HL-60 (cell line): ENCODE measurements around the gene GALNT6.

Source experiments
- DNase-seq, 2 experiments: peaks; one replicate each; pipeline ENCODE4 v3.0.0-alpha.2; 2010 to 2020; ENCODE audit warnings: low read depth in 1 of 2, low spot score in 1 of 2
- H3K27ac ChIP-seq: fragments of 250-450 bp; sonication (Bioruptor Pico); replicated peaks from 2 replicates; pipeline ENCODE4 v1.5.1; 2020; ENCODE audit warnings: mild to moderate bottlenecking, moderate library complexity
- H3K27me3 ChIP-seq: fragments of 250-450 bp; sonication (Bioruptor Pico); 2 replicates; pipeline ENCODE4 v1.5.1; 2021; ENCODE audit warnings: mild to moderate bottlenecking, moderate library complexity; ENCODE audit not compliant: insufficient read depth, poor library complexity, severe bottlenecking
- H3K4me3 ChIP-seq: replicated peaks from 2 replicates; pipeline ENCODE4 v1.5.1; 2011; ENCODE audit warnings: mild to moderate bottlenecking, control low read depth, low read length; ENCODE audit not compliant: insufficient read depth
- CTCF ChIP-seq: IDR thresholded peaks from one replicate; pipeline ENCODE4 v1.5.1; 2011; ENCODE audit warnings: low read length, control low read depth, inconsistent platforms; ENCODE audit not compliant: insufficient read depth
- GABPA ChIP-seq: IDR thresholded peaks from 2 replicates; pipeline ENCODE4 v1.6.1; 2012; ENCODE audit warnings: low read depth
- POLR2AphosphoS5 ChIP-seq: IDR thresholded peaks from 2 replicates; pipeline ENCODE4 v1.6.1; 2012; ENCODE audit warnings: low read depth
- REST ChIP-seq: IDR thresholded peaks from 2 replicates; pipeline ENCODE4 v1.6.1; 2012; ENCODE audit warnings: low read depth; ENCODE audit not compliant: insufficient replicate concordance
- SPI1 ChIP-seq: IDR thresholded peaks from 2 replicates; pipeline ENCODE4 v1.6.1; 2012; ENCODE audit warnings: low read depth, mild to moderate bottlenecking, borderline replicate concordance

Gene GALNT6

GRCh38 chr12:51390457-51390856, 749 bp downstream of the GALNT6 start:
- H3K27me3 ChIP-seq = no peaks in the 10 kb centered on the region
- peak overlapping the region; percentile 72 for H3K4me3 ChIP-seq
- H3K27ac ChIP-seq = peak overlapping the region; percentile 70
- TF ChIP-seq GABPA (no peak), SPI1 (no peak), POLR2AphosphoS5 (no peak), CTCF (no peak), REST (no peak)
- DNase-seq = no peak

- TF ChIP-seq SPI1 (no peak), CTCF (no peak), GABPA (no peak), REST (no peak), POLR2AphosphoS5 (no peak)
- Histone ChIP-seq H3K4me3 (no peak overlapping the region), H3K27ac (no peak overlapping the region), H3K27me3 (no peaks in the 10 kb centered on the region)
- no peak for DNase-seq
These were observed 1.8 kb downstream of the GALNT6 start for GRCh38 chr12:51389302-51389999.

GRCh38 chr12:51388846-51389245, 2.4 kb downstream of the GALNT6 start:
- Histone ChIP-seq H3K27me3 (no peaks in the 10 kb centered on the region), H3K4me3 (no peak overlapping the region), H3K27ac (peak overlapping the region; percentile 46)
- no peak for TF ChIP-seq GABPA
- no peak for TF ChIP-seq CTCF
- TF ChIP-seq SPI1 = no peak
- TF ChIP-seq REST = no peak
- no peak for TF ChIP-seq POLR2AphosphoS5
- DNase-seq = no peak
